ENCODE results near the gene FRA10AC1. TPM values are rescaled to one million over a fixed set of nuclear protein-coding genes. Genes with fewer than 3 reads are reported as not detected.

FRA10AC1 gene
- total RNA-seq, 1 experiment from 2014 or later, result 20.3 TPM

DNA sequence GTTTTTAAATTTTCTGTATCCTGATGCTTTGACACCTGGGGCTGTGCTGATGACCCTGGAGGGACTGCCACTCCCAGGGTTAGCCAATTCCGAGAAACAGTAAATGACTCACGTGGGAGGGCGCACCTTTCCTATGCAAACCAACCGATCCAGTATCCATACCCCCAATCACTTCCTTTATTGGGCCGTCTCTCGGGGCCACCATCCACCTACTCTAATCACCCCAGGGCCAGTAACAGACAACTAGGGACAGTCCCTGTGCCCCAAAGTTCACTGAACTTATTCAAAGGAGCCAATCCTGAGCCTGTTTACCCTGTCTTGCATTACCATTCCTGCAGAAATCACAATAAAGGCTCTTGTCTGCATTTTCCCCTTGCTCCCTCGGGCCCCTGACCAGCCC is 48.7 kb upstream of the FRA10AC1 start:
- in situ Hi-C loops (cut with HindIII; ENCODE audit: low pct_unique_long_range_greater_than_20kb, low sequenced_read_pairs), result no loop called here
- peaks cover 13% of the 10 kb centered on the region for H3K4me1 ChIP-seq (ENCODE audit: control insufficient read depth, insufficient read depth, low read length)
- no peaks in the 10 kb centered on the region for H3K27me3 ChIP-seq (ENCODE audit: control insufficient read depth, insufficient read depth, low read length)

DNA sequence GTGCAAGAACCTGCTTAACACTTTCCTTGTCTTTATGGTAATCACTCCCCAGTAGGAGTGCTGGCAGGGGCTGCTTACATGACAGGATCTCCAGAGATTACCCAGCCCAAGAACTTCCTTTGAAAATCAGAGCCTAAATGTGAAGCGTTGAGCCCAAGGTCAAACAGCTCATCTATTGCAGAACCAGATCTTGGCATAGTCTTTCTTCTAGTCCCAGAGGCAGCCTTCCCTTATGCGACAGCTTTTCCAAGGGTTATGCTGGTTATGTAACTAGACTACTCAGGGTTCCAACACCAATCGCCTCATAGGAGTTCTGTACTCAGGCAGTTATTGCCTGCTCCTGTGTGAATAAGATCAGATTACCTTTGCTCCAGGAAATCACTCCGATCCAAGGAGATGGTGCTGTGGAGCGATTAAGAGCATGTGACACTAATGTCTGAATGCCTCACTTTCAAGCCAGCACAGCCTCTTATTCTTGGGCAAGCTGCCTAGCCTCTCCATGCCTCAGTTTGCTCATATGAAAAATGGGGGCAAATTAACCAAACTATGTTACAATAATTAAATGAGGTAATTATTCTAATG is 46.9 kb upstream of the FRA10AC1 start:
- Histone ChIP-seq H3K27me3 (ENCODE audit: control insufficient read depth, insufficient read depth, low read length) (no peaks in the 10 kb centered on the region), H3K9me3 (ENCODE audit: control insufficient read depth, insufficient read depth, low read depth, low read length) (no peaks in the 10 kb centered on the region), H3K27ac (ENCODE audit: low read length) (no peak overlapping the region), H3K4me3 (ENCODE audit: low read depth in 2 of 2, low read length in 2 of 2) (no peak overlapping the region), H3K4me1 (ENCODE audit: control insufficient read depth, insufficient read depth, low read length) (peaks cover 15% of the 10 kb centered on the region), H3K36me3 (ENCODE audit: control insufficient read depth, insufficient read depth, low read length) (no peaks in the 10 kb centered on the region)
- no TSS peak for BruUV-seq (replicated peaks)
- intact Hi-C loops (cut with micrococcal nuclease; ENCODE audit: unreplicated experiment), result no loop called here
- DNase-seq (ENCODE audit: low read depth, low spot score) (no peak), ATAC-seq (no peak)
- POLR2A ChIA-PET, result interaction anchor here (0.6 kb wide), 1 partner anchor 52 kb away, joined by 3 read pairs; no protein-coding TSS in a partner anchor
- CTCF ChIA-PET, result interaction anchor here (0.5 kb wide), 1 partner anchor 199 kb away, joined by 5 read pairs; no protein-coding TSS in a partner anchor
- in situ Hi-C loops (cut with HindIII; ENCODE audit: low pct_unique_long_range_greater_than_20kb, low sequenced_read_pairs), result no loop called here
- TF ChIP-seq TCF7L2 (IDR thresholded peaks at IDR 0.05; ENCODE audit: low read depth, low read length) (no peak), SIN3A (IDR thresholded peaks at IDR 0.05; ENCODE audit: borderline replicate concordance, insufficient read depth, low read depth, low read length) (no peak)
- TF ChIP-seq, protein P1, sequence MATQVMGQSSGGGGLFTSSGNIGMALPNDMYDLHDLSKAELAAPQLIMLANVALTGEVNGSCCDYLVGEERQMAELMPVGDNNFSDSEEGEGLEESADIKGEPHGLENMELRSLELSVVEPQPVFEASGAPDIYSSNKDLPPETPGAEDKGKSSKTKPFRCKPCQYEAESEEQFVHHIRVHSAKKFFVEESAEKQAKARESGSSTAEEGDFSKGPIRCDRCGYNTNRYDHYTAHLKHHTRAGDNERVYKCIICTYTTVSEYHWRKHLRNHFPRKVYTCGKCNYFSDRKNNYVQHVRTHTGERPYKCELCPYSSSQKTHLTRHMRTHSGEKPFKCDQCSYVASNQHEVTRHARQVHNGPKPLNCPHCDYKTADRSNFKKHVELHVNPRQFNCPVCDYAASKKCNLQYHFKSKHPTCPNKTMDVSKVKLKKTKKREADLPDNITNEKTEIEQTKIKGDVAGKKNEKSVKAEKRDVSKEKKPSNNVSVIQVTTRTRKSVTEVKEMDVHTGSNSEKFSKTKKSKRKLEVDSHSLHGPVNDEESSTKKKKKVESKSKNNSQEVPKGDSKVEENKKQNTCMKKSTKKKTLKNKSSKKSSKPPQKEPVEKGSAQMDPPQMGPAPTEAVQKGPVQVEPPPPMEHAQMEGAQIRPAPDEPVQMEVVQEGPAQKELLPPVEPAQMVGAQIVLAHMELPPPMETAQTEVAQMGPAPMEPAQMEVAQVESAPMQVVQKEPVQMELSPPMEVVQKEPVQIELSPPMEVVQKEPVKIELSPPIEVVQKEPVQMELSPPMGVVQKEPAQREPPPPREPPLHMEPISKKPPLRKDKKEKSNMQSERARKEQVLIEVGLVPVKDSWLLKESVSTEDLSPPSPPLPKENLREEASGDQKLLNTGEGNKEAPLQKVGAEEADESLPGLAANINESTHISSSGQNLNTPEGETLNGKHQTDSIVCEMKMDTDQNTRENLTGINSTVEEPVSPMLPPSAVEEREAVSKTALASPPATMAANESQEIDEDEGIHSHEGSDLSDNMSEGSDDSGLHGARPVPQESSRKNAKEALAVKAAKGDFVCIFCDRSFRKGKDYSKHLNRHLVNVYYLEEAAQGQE (IDR thresholded peaks at IDR 0.05; ENCODE audit: insufficient read depth in 1 of 2, low read depth in 2 of 2, low read length in 1 of 2), result no peak
- TF ChIP-seq, protein P2, sequence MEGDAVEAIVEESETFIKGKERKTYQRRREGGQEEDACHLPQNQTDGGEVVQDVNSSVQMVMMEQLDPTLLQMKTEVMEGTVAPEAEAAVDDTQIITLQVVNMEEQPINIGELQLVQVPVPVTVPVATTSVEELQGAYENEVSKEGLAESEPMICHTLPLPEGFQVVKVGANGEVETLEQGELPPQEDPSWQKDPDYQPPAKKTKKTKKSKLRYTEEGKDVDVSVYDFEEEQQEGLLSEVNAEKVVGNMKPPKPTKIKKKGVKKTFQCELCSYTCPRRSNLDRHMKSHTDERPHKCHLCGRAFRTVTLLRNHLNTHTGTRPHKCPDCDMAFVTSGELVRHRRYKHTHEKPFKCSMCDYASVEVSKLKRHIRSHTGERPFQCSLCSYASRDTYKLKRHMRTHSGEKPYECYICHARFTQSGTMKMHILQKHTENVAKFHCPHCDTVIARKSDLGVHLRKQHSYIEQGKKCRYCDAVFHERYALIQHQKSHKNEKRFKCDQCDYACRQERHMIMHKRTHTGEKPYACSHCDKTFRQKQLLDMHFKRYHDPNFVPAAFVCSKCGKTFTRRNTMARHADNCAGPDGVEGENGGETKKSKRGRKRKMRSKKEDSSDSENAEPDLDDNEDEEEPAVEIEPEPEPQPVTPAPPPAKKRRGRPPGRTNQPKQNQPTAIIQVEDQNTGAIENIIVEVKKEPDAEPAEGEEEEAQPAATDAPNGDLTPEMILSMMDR (IDR thresholded peaks at IDR 0.05), result no peak

More for the DNA sequence above, 48.7 kb upstream of the FRA10AC1 start:
- no peak overlapping the region for H3K27ac ChIP-seq (ENCODE audit: low read length)
- intact Hi-C loops (cut with micrococcal nuclease; ENCODE audit: unreplicated experiment), result no loop called here
- DNase-seq (ENCODE audit: low read depth, low spot score) (no peak), ATAC-seq (no peak)
- POLR2A ChIA-PET, result no interaction called here
- no TSS peak for BruUV-seq (replicated peaks)
- no peak overlapping the region for H3K4me3 ChIP-seq (ENCODE audit: low read depth in 2 of 2, low read length in 2 of 2)
- CTCF ChIA-PET, result no interaction called here
- no peak for TF ChIP-seq POLR2AphosphoS5 (IDR thresholded peaks at IDR 0.05; ENCODE audit: low read depth, low read length)
- TF ChIP-seq, protein P1 (IDR thresholded peaks at IDR 0.05; ENCODE audit: insufficient read depth in 1 of 2, low read depth in 2 of 2, low read length in 1 of 2), result no peak
- no peak for TF ChIP-seq TCF7L2 (IDR thresholded peaks at IDR 0.05; ENCODE audit: low read depth, low read length)
- no peak for TF ChIP-seq SIN3A (IDR thresholded peaks at IDR 0.05; ENCODE audit: borderline replicate concordance, insufficient read depth, low read depth, low read length)
- TF ChIP-seq, protein P2 (IDR thresholded peaks at IDR 0.05), result no peak
- no peaks in the 10 kb centered on the region for H3K36me3 ChIP-seq (ENCODE audit: control insufficient read depth, insufficient read depth, low read length)
- no peaks in the 10 kb centered on the region for H3K9me3 ChIP-seq (ENCODE audit: control insufficient read depth, insufficient read depth, low read depth, low read length)

All from Panc1 (cell line).